ENCODE data around the gene MCUB.

GRCh38 chr4:109574931-109575804 lies 15.1 kb downstream of the MCUB start:
- TF ChIP-seq CTCF (IDR thresholded peaks at IDR 0.05; ENCODE audit: low read length) (no peak), EZH2 (optimal IDR thresholded peaks at IDR 0.05; ENCODE audit: low read depth, low read length) (no peak), EZH2phosphoT487 (IDR thresholded peaks at IDR 0.05; ENCODE audit: low read length) (no peak)
